Glutamatergic neuron (in vitro differentiated cells): Measurements from ENCODE around the gene TGFB1. TPM values are rescaled to one million over a fixed set of nuclear protein-coding genes. Genes with fewer than 3 reads are reported as not detected.
A peak's percentile ranks its signal among the peaks of the same experiment; 100 is the strongest.

Experiments
- DNase-seq: peaks from one replicate; pipeline ENCODE4 v3.0.0; 2022
- H3K27ac Mint-ChIP-seq: one replicate; pipeline ENCODE4 v1.8.0; 2020; ENCODE audit warnings: mild to moderate bottlenecking, mixed read lengths, inconsistent platforms; ENCODE audit not compliant: unreplicated experiment
- H3K27me3 Mint-ChIP-seq: one replicate; pipeline ENCODE4 v1.8.0; 2020; ENCODE audit warnings: mild to moderate bottlenecking, moderate library complexity, mixed read lengths, inconsistent platforms; ENCODE audit not compliant: unreplicated experiment
- H3K36me3 Mint-ChIP-seq: one replicate; pipeline ENCODE4 v1.8.0; 2020; ENCODE audit warnings: mild to moderate bottlenecking, mixed read lengths, inconsistent platforms; ENCODE audit not compliant: unreplicated experiment
- H3K4me1 Mint-ChIP-seq: one replicate; pipeline ENCODE4 v1.8.0; 2020; ENCODE audit warnings: mild to moderate bottlenecking, low read depth, mixed read lengths, inconsistent platforms; ENCODE audit not compliant: unreplicated experiment
- H3K4me3 Mint-ChIP-seq: one replicate; pipeline ENCODE4 v1.8.0; 2020; ENCODE audit warnings: mild to moderate bottlenecking, mixed read lengths, inconsistent platforms; ENCODE audit not compliant: unreplicated experiment
- H3K9me3 Mint-ChIP-seq: one replicate; pipeline ENCODE4 v1.8.0; 2020; ENCODE audit warnings: mild to moderate bottlenecking, moderate library complexity, mixed read lengths, inconsistent platforms; ENCODE audit not compliant: unreplicated experiment
- CTCF ChIP-seq: fragments of 200-600 bp; sonication (generic); IDR thresholded peaks from one replicate; pipeline ENCODE4 v1.5.0; 2021; ENCODE audit not compliant: partially characterized antibody, unreplicated experiment
- total RNA-seq: library from RNA; stranded (reverse); fragmentation: NEBNext Ultra II Directional; extraction: Animal tissue kit (Norgen Biotek cat#: 25700); gene quantifications from one replicate; pipeline ENCODE4 v1.2.1, GENCODE V29; 2021; ENCODE audit not compliant: unreplicated experiment

TGFB1 gene
- total RNA-seq, 1 donor from 2014 or later: 26.0 TPM

GRCh38 chr19:41320568-41320967 is 33.2 kb downstream of the TGFB1 start:
- H3K27me3 Mint-ChIP-seq: peaks cover 11% of the 10 kb centered on the region
- peaks cover 34% of the 10 kb centered on the region for H3K4me1 Mint-ChIP-seq
- H3K27ac Mint-ChIP-seq: peak overlapping the region; percentile 62

GRCh38 chr19:41320185-41320518 is 33.6 kb downstream of the TGFB1 start:
- no peak for DNase-seq
- Mint-ChIP-seq H3K27me3 (peaks cover 11% of the 10 kb centered on the region), H3K27ac (no peak overlapping the region), H3K4me3 (no peak overlapping the region), H3K36me3 (peaks cover 13% of the 10 kb centered on the region), H3K9me3 (peaks cover 10% of the 10 kb centered on the region), H3K4me1 (peaks cover 32% of the 10 kb centered on the region)
- no peak for TF ChIP-seq CTCF

More at GRCh38 chr19:41320568-41320967, 33.2 kb downstream of the TGFB1 start:
- no peak for TF ChIP-seq CTCF
- peaks cover 12% of the 10 kb centered on the region for H3K9me3 Mint-ChIP-seq
- H3K36me3 Mint-ChIP-seq: peaks cover 13% of the 10 kb centered on the region
- DNase-seq: no peak
- no peak overlapping the region for H3K4me3 Mint-ChIP-seq

GRCh38 chr19:41319500-41320184 is 34.1 kb downstream of the TGFB1 start:
- DNase-seq: no peak
- Mint-ChIP-seq H3K9me3 (peaks cover 7% of the 10 kb centered on the region), H3K27ac (peak overlapping the region; percentile 28), H3K4me1 (peaks cover 29% of the 10 kb centered on the region), H3K27me3 (peaks cover 8% of the 10 kb centered on the region), H3K4me3 (no peak overlapping the region), H3K36me3 (peaks cover 13% of the 10 kb centered on the region)
- TF ChIP-seq CTCF: no peak

- no peak for TF ChIP-seq CTCF
- peaks cover 13% of the 10 kb centered on the region for H3K36me3 Mint-ChIP-seq
- no peak for DNase-seq
- H3K4me1 Mint-ChIP-seq: peaks cover 22% of the 10 kb centered on the region
- H3K9me3 Mint-ChIP-seq: peaks cover 3% of the 10 kb centered on the region
- H3K27ac Mint-ChIP-seq: no peak overlapping the region
- H3K4me3 Mint-ChIP-seq: no peak overlapping the region
- H3K27me3 Mint-ChIP-seq: peaks cover 8% of the 10 kb centered on the region
These were observed 34.8 kb downstream of the TGFB1 start for GRCh38 chr19:41318696-41319499.
